Prostate gland (tissue), 2 donors: Measurements from ENCODE around the gene PRKCSH. TPM values are rescaled to one million over a fixed set of nuclear protein-coding genes. Genes with fewer than 3 reads are reported as not detected.

Source experiments
- DNase-seq: peaks from one replicate; pipeline ENCODE4 v3.0.0-alpha.2; 2019; ENCODE audit warnings: low spot score
- H3K27ac ChIP-seq, 2 donors: fragments of 200-600 bp; sonication (generic); 2 replicates each; pipeline ENCODE4 v1.5.1; 2017 to 2019
- H3K27me3 ChIP-seq: fragments of 200-600 bp; sonication (generic); replicated peaks from 2 replicates; pipeline ENCODE4 v1.5.1; 2019; ENCODE audit not compliant: insufficient read depth
- H3K36me3 ChIP-seq, 2 donors: fragments of 200-600 bp; sonication (generic); 1 replicate in 1 of 2; 2 replicates in 1 of 2; pipeline versions ENCODE4 v1.5.1 to v1.8.1; 2017 to 2019
- H3K4me1 ChIP-seq: fragments of 200-600 bp; sonication (generic); replicated peaks from 2 replicates; pipeline ENCODE4 v1.5.1; 2019
- H3K4me3 ChIP-seq, 2 donors: fragments of 200-600 bp; sonication (generic); 2 replicates each; pipeline ENCODE4 v1.5.1; 2017 to 2019
- H3K9me3 ChIP-seq: fragments of 200-600 bp; sonication (generic); 2 replicates; pipeline ENCODE4 v1.5.1; 2017
- POLR2A ChIP-seq: fragments of 450-650 bp; IDR thresholded peaks from one replicate; pipeline ENCODE4 v1.6.1; 2016; ENCODE audit warnings: antibody characterized with exemption, mild to moderate bottlenecking
- POLR2AphosphoS5 ChIP-seq: sonication (generic); formaldehyde crosslinking; IDR thresholded peaks from one replicate; pipeline ENCODE4 v1.6.1; 2017; ENCODE audit warnings: antibody characterized with exemption
- WGBS: methylation state at CpG from one replicate; pipeline ENCODE4 v1.1.5; 2018; 5-methylcytosine and 5-hydroxymethylcytosine counted together
- intact Hi-C: fragments of 100-400 bp; cut with DNase I; formaldehyde crosslinking; loops from one replicate; pipeline ENCODE4 v1.14.2; 2022
- microRNA-seq: library from miRNA; unstranded; fragments of <30 nt; microRNA quantifications from one replicate; pipeline ENCODE4, GENCODE V29; 2016
- small RNA-seq, 2 donors: library from RNA; depleted of rRNA; stranded (forward); fragments of <200 nt; gene quantifications; one replicate each; pipeline ENCODE3, GENCODE V24; 2016
- total RNA-seq, 2 donors: library from RNA; depleted of rRNA; stranded (reverse); fragments of >200 nt; gene quantifications; one replicate each; pipeline ENCODE4 v1.1.0, GENCODE V29; 2016
- TF ChIP-seq, protein P1 (sequence below), 4 experiments: fragments of 200-600 bp in 2 of 4; fragments of 450-650 bp in 2 of 4; sonication (generic) in 2 of 4; IDR thresholded peaks; 1 replicate in 3 of 4; 2 replicates in 1 of 4; pipeline ENCODE4 v1.5.1; 2016 to 2019; ENCODE audit warnings: antibody characterized with exemption in 4 of 4, mild to moderate bottlenecking in 2 of 4, moderate library complexity in 2 of 4

The PRKCSH gene
- total RNA-seq, 2 donors from 2014 or later, result 229 to 238 TPM

GRCh38 chr19:11499890-11500420 is 64.5 kb downstream of the PRKCSH start:
- Histone ChIP-seq H3K36me3 (no peaks in the 10 kb centered on the region), H3K9me3 (no peaks in the 10 kb centered on the region), H3K4me1 (peaks cover 6% of the 10 kb centered on the region), H3K4me3 (no peak overlapping the region), H3K27ac (no peak overlapping the region), H3K27me3 (no peaks in the 10 kb centered on the region)
- TF ChIP-seq POLR2AphosphoS5, result no peak
- TF ChIP-seq, protein P1, sequence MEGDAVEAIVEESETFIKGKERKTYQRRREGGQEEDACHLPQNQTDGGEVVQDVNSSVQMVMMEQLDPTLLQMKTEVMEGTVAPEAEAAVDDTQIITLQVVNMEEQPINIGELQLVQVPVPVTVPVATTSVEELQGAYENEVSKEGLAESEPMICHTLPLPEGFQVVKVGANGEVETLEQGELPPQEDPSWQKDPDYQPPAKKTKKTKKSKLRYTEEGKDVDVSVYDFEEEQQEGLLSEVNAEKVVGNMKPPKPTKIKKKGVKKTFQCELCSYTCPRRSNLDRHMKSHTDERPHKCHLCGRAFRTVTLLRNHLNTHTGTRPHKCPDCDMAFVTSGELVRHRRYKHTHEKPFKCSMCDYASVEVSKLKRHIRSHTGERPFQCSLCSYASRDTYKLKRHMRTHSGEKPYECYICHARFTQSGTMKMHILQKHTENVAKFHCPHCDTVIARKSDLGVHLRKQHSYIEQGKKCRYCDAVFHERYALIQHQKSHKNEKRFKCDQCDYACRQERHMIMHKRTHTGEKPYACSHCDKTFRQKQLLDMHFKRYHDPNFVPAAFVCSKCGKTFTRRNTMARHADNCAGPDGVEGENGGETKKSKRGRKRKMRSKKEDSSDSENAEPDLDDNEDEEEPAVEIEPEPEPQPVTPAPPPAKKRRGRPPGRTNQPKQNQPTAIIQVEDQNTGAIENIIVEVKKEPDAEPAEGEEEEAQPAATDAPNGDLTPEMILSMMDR (IDR thresholded peaks at IDR 0.05), result no peak
- TF ChIP-seq POLR2A, result no peak
- intact Hi-C loops, result loop anchor here (5.0 kb wide), 1 partner anchor 87 kb away; no protein-coding TSS in a partner anchor
- DNase-seq, result no peak
- 84% methylated on average over 7 of the region's 7 CpGs for WGBS

Small RNA genes lying within 50 kb of the gene (microRNA-seq; reads per million reads assigned to microRNA genes)
- not detected for gene MIR7974

Small RNA genes lying within 50 kb of the gene (small RNA-seq; reads per million reads assigned to genes)
- 0 to 0.81 reads per million in 2 donors for gene MIR7974
- 0 reads per million in 2 donors for gene RF00019

Other genes with a start within 250 kb of the PRKCSH start
- 100 to 1,000 TPM; 150 to 370 TPM for gene KANK2, start 238.1 kb upstream of the PRKCSH start, total RNA-seq
- gene ANGPTL8, start 196.0 kb upstream of the PRKCSH start, total RNA-seq, result not detected
- 10 to 100 TPM; 21.6 to 38.7 TPM for gene DOCK6, start 173.1 kb upstream of the PRKCSH start, total RNA-seq
- 1 to 10 TPM in 1 of 2 donors, not detected in 1; 4.2 TPM for gene TSPAN16, start 139.5 kb upstream of the PRKCSH start, total RNA-seq
- 10 to 100 TPM; 33.9 to 81.2 TPM for gene RAB3D, start 96.0 kb upstream of the PRKCSH start, total RNA-seq
- 100 to 1,000 TPM; 219 to 541 TPM for gene TMEM205, start 89.4 kb upstream of the PRKCSH start, total RNA-seq
- 10 to 100 TPM; 51.5 to 52.4 TPM for gene CCDC159, start 89.1 kb upstream of the PRKCSH start, total RNA-seq
- 10 to 100 TPM; 33.9 to 86.1 TPM for gene PLPPR2, start 80.2 kb upstream of the PRKCSH start, total RNA-seq
- 1 to 10 TPM; 4.1 to 6.3 TPM for gene SWSAP1, start 61.0 kb upstream of the PRKCSH start, total RNA-seq
- 1 to 10 TPM; 6.8 to 8.1 TPM for gene EPOR, start 51.3 kb upstream of the PRKCSH start, total RNA-seq
- 1 to 10 TPM; 5.1 to 8.6 TPM for gene RGL3, start 16.3 kb upstream of the PRKCSH start, total RNA-seq
- gene ODAD3, start 514 bp upstream of the PRKCSH start, total RNA-seq, result 1 to 10 TPM; 1.3 to 2.7 TPM
- 1 to 10 TPM in 1 of 2 donors, under 1 TPM in 1; 0.57 to 1.5 TPM for gene ELAVL3, start 45.4 kb downstream of the PRKCSH start, total RNA-seq
- gene ZNF653, start 70.2 kb downstream of the PRKCSH start, total RNA-seq, result 10 to 100 TPM; 11.2 to 25.8 TPM
- 10 to 100 TPM; 93.0 to 94.7 TPM for gene ECSIT, start 93.5 kb downstream of the PRKCSH start, total RNA-seq
- 100 to 1,000 TPM; 426 to 525 TPM for gene CNN1, start 103.2 kb downstream of the PRKCSH start, total RNA-seq
- 10 to 100 TPM; 47.8 to 57.5 TPM for gene ELOF1, start 123.6 kb downstream of the PRKCSH start, total RNA-seq
- 10 to 100 TPM; 23.3 to 59.3 TPM for gene ACP5, start 142.0 kb downstream of the PRKCSH start, total RNA-seq
- 10 to 100 TPM; 17.8 to 20.5 TPM for gene ZNF627, start 161.8 kb downstream of the PRKCSH start, total RNA-seq